ENCODE results near the gene VMP1. TPM values are rescaled to one million over a fixed set of nuclear protein-coding genes. Genes with fewer than 3 reads are reported as not detected.
A peak's percentile ranks its signal among the peaks of the same experiment; 100 is the strongest.

Gene VMP1
- total RNA-seq, 1 experiment from 2014 or later: 83.1 TPM

DNA sequence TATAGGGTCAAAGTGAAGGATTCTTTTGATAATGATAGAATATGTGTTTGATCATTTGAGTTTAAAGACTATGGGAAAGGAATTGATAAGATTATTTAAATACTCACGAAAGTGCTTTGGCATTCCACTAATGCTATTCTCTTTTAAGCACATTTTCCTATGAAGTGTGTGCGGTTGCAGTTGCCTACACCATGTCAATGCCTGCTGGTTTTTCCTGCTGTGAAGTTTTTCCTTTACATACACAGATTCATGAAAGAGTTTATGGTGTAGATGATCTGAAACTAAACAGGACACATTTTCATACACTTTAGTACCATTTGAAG lies 78.7 kb downstream of the VMP1 start:
- Histone ChIP-seq H3K27ac (ENCODE audit: insufficient read length, low read depth, low read length) (peak overlapping the region; percentile 44), H3K4me2 (ENCODE audit: insufficient read depth, insufficient read length, low read length) (no peak overlapping the region), H3K18ac (ENCODE audit: insufficient read length, low read depth, low read length) (no peak overlapping the region), H3K23me2 (ENCODE audit: insufficient read length, low read depth, low read length, poor library complexity, severe bottlenecking) (no peaks in the 10 kb centered on the region), H4K8ac (replicated peaks; ENCODE audit: insufficient read length, low read depth, low read length) (no peak overlapping the region), H3K9me3 (ENCODE audit: control insufficient read depth, low read depth, low read length) (no peaks in the 10 kb centered on the region), H2AFZ (ENCODE audit: low read length) (no peak overlapping the region), H3K9ac (ENCODE audit: extremely low read depth, insufficient read length, low read length) (no peak overlapping the region), H2BK15ac (ENCODE audit: low read depth, low read length) (no peak overlapping the region), H2BK120ac (ENCODE audit: low read depth, low read length, poor library complexity, severe bottlenecking) (no peak overlapping the region), H2BK12ac (ENCODE audit: insufficient read length, low read depth, low read length) (no peak overlapping the region), H3K14ac (ENCODE audit: insufficient read depth, low read length) (no peak overlapping the region), H3K79me2 (ENCODE audit: insufficient read depth, low read length) (no peaks in the 10 kb centered on the region), H3K4ac (ENCODE audit: low read depth, low read length) (no peak overlapping the region), H2AK5ac (ENCODE audit: insufficient read length, low read length) (no peak overlapping the region), H3K23ac (ENCODE audit: insufficient read length, low read depth, low read length) (no peak overlapping the region), H3K4me1 (ENCODE audit: insufficient read depth, low read length) (peaks cover 5% of the 10 kb centered on the region; the same call in 1 of the 2 replicates), H3K27me3 (ENCODE audit: insufficient read depth, low read length) (no peaks in the 10 kb centered on the region), H3T11ph (ENCODE audit: low read length) (no peak overlapping the region), H2BK20ac (ENCODE audit: low read depth, low read length, poor library complexity, severe bottlenecking) (no peak overlapping the region), H4K91ac (ENCODE audit: insufficient read length, low read depth, low read length) (no peak overlapping the region), H3K79me1 (ENCODE audit: insufficient read depth, low read depth, low read length, poor library complexity, severe bottlenecking) (no peaks in the 10 kb centered on the region), H4K20me1 (ENCODE audit: control insufficient read depth, insufficient read depth, insufficient read length) (no peaks in the 10 kb centered on the region), H3K56ac (ENCODE audit: insufficient read length, low read depth, low read length) (no peak overlapping the region), H4K5ac (ENCODE audit: insufficient read length, low read depth, low read length) (no peak overlapping the region), H2BK5ac (ENCODE audit: insufficient read length, low read length) (no peak overlapping the region)
- TF ChIP-seq, protein P1, sequence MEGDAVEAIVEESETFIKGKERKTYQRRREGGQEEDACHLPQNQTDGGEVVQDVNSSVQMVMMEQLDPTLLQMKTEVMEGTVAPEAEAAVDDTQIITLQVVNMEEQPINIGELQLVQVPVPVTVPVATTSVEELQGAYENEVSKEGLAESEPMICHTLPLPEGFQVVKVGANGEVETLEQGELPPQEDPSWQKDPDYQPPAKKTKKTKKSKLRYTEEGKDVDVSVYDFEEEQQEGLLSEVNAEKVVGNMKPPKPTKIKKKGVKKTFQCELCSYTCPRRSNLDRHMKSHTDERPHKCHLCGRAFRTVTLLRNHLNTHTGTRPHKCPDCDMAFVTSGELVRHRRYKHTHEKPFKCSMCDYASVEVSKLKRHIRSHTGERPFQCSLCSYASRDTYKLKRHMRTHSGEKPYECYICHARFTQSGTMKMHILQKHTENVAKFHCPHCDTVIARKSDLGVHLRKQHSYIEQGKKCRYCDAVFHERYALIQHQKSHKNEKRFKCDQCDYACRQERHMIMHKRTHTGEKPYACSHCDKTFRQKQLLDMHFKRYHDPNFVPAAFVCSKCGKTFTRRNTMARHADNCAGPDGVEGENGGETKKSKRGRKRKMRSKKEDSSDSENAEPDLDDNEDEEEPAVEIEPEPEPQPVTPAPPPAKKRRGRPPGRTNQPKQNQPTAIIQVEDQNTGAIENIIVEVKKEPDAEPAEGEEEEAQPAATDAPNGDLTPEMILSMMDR (conservative IDR thresholded peaks at IDR 0.05): no peak
- no peak for DNase-seq
- H3K4me3 Mint-ChIP-seq: no peak overlapping the region
- H3K36me3 Mint-ChIP-seq (ENCODE audit: insufficient read depth in 1 of 3, low read depth in 3 of 3): no peaks in the 10 kb centered on the region
- H3K4me1 Mint-ChIP-seq: peaks cover 36 to 40% of the 10 kb centered on the region in 2 experiments
- H3K27me3 Mint-ChIP-seq (ENCODE audit: low read depth): no peaks in the 10 kb centered on the region
- H3K27ac Mint-ChIP-seq: peak overlapping the region; percentile 12 to 88 (median 23)
- no CpG with 5 or more reads among the region's 2 CpGs for WGBS (ENCODE audit: extremely low coverage, insufficient read length, low lambda C conversion rate)
- no peaks in the 10 kb centered on the region for H3K9me3 Mint-ChIP-seq

Measured in H9 (cell line).